ENCODE measurements around the gene DUS3L.
A peak's percentile ranks its signal among the peaks of the same experiment; 100 is the strongest.

The DUS3L gene

GRCh38 chr19:5790559-5791520 lies at the start of gene DUS3L:
Gene DUS3L, minus strand, starts transcription at chr19:5791163. Its CDS starts 22 bp downstream, at chr19:5791141.
- DNase-seq (ENCODE audit: extremely low spot score): peak; percentile 98
- POLR2A ChIA-PET: interaction anchor here (1.0 kb wide), 2 partner anchors 13 to 38 kb away, joined by 3 read pairs; no protein-coding TSS in a partner anchor
- CTCF ChIA-PET: interaction anchor here (1.2 to 8.5 kb wide), 3 partner anchors 13 to 177 kb away, joined by 4 to 75 read pairs (median 4); partner anchors contain the start of gene NRTN
- TF ChIP-seq CTCF (IDR thresholded peaks at IDR 0.05; ENCODE audit: control extremely low read depth, extremely low read depth, low read depth, missing control alignments): no peak

GRCh38 chr19:5839065-5840017 lies 48.4 kb upstream of the DUS3L start, which contains the start of gene FUT6:
Gene FUT6, minus strand, starts transcription at chr19:5839702. Its CDS starts 7,135 bp downstream, at chr19:5832567.
- no peak for DNase-seq (ENCODE audit: extremely low spot score)
- ChIA-PET CTCF (interaction anchor here (0.9 to 2.2 kb wide), 3 partner anchors 10 to 35 kb away, joined by 4 to 6 read pairs (median 5); no protein-coding TSS in a partner anchor), POLR2A (interaction anchor here (1.0 kb wide), 1 partner anchor 11 kb away, joined by 4 read pairs; no protein-coding TSS in a partner anchor)
- no peak for TF ChIP-seq CTCF (IDR thresholded peaks at IDR 0.05; ENCODE audit: control extremely low read depth, extremely low read depth, low read depth, missing control alignments)

GRCh38 chr19:5838353-5839064 lies 47.5 kb upstream of the DUS3L start:
- DNase-seq (ENCODE audit: extremely low spot score): no peak
- CTCF ChIA-PET: interaction anchor here (0.9 to 1.0 kb wide), 2 partner anchors 10 to 34 kb away, joined by 3 to 4 read pairs; no protein-coding TSS in a partner anchor
- POLR2A ChIA-PET: no interaction called here
- no peak for TF ChIP-seq CTCF (IDR thresholded peaks at IDR 0.05; ENCODE audit: control extremely low read depth, extremely low read depth, low read depth, missing control alignments)

GRCh38 chr19:5837761-5838352 lies 46.9 kb upstream of the DUS3L start:
- DNase-seq (ENCODE audit: extremely low spot score): no peak
- no peak for TF ChIP-seq CTCF (IDR thresholded peaks at IDR 0.05; ENCODE audit: control extremely low read depth, extremely low read depth, low read depth, missing control alignments)
- ChIA-PET CTCF (interaction anchor here (0.9 to 1.0 kb wide), 2 partner anchors 9 to 33 kb away, joined by 3 to 4 read pairs; no protein-coding TSS in a partner anchor), POLR2A (no interaction called here)

GRCh38 chr19:5832527-5833216 lies 41.7 kb upstream of the DUS3L start:
- ChIA-PET CTCF (interaction anchor here (1.3 kb wide), 1 partner anchor 189 kb away, joined by 3 read pairs; no protein-coding TSS in a partner anchor), POLR2A (no interaction called here)
- TF ChIP-seq CTCF (IDR thresholded peaks at IDR 0.05; ENCODE audit: control extremely low read depth, extremely low read depth, low read depth, missing control alignments): no peak
- no peak for DNase-seq (ENCODE audit: extremely low spot score)
